GM21619 (cell line): ENCODE data around the gene UNC5A.
"Not testable (repeated sequence)": the region's sequence is repeated elsewhere in the genome, so short reads cannot be mapped to it uniquely, and the experiment has no call there.

Experiments
- ATAC-seq: cut with Tn5 transposase; IDR thresholded peaks from one replicate; pipeline ENCODE4 v1.9.1; 2021; ENCODE audit not compliant: unreplicated experiment

Gene UNC5A

DNA sequence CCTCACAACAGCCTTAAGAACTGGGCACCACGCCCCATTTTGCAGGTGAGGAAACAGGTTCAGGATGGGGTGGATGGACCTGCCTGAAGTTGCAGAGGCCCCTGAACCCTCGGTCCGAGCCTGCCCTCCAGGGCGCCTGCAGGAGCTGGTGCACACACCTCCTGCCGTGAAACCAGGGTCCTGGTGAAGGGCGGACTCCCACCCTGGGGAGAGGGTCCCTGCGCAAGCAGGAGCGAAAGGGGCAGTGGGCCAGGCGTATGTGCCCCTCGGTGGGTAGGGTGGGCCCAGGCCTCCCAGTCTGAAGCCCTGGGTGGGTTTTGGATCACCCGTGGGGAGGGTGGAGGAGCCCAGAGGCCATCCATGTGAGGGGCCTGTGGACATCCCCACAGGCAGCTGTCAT is 50.9 kb downstream of the UNC5A start:
- no peak for ATAC-seq

DNA sequence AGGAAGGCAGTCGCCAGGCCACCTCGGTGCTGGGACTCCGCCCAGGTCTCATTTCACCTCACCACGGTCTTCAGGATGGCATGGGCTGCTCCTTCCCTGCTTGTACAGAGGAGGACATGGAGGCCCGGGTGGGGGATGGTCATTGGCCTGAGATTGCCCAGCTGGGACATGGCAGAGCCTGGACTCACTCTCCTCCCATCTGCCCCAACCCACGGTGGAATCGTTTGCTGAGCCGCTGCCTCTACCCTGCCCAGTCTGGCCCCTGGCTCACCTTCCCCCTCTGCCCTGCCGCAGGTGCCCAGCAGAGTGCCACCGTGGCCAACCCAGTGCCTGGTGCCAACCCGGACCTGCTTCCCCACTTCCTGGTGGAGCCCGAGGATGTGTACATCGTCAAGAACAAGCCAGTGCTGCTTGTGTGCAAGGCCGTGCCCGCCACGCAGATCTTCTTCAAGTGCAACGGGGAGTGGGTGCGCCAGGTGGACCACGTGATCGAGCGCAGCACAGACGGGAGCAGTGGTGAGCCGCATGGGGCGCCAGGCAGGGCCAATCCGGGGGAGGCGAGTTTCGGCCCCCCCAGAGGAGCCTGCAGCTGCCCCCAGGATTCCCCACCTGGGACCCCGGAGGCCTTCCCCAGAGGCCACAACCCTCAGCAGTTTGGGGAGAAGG is 52.1 kb downstream of the UNC5A start:
- no peak for ATAC-seq

DNA sequence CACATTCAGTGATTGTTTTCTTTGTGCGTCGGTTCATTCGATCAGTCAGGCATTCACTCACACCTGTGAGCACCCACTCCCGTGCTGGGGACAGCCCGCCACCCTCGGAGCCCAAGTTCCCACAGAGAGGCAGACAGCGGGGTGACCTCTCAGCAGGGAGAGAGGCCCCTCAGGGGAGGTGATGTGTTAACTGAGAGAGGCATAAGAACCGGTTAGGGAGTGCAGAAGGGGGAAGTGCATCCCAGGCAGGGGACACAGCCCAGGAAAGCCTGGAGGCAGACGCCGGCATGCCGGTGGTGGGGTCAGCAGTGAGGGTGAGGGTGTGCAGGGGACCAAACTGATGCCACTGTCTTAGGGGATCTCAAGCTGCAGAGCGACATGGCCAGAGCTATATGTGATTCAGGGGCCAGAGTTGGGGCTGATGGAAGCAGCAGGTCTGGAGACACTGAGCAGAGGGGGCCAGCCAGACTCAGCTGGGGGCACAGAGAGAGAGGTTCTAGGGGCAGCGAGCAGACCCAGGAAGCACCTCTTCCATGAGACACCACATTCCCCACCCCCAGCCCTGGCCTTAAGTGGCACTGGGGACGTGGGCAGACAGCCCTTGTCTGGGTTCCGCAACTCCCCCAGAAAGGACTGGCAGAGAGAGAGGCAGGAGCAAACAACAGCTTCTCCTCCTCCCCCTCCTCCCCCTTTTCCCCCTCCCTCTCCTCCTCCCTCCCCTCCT is 52.8 kb downstream of the UNC5A start:
- no peak for ATAC-seq

DNA sequence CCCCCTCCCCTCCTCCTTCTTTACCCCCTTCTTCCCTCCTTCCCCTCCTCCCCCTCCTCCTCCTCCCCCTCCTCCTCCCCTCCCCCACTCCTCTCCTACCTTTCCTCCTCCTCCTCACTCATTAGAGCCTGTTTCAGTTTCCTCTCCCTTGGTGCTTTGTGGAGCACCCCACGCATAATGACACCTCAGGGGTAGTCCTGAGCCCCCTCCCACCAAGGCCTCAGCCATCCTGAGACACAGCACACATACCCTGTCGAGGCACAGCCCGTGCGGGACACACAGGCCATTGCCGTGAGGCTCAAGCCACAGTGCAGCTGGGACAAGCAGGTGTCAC is 53.4 kb downstream of the UNC5A start:
- no peak for ATAC-seq

DNA sequence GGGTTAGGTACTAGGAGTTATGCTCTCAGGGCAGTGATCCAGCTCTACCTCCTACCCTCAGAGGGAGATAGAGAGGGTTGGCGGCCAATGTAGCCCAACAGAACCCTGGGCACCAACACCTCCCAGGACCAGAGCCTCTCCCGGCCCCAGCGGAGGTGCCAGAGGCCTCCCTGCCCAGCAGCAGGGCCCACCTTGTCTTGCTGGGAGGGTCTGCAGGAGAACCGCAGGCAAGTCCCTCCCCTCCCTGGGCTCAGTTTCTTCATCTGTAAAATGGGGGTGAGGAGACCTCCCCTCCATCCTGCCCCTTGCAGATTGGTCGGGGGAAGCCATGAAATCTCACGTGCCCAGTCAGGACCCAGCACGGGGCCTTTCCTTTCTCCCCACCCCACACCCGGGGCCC is 54.4 kb downstream of the UNC5A start:
- ATAC-seq, result no peak

DNA sequence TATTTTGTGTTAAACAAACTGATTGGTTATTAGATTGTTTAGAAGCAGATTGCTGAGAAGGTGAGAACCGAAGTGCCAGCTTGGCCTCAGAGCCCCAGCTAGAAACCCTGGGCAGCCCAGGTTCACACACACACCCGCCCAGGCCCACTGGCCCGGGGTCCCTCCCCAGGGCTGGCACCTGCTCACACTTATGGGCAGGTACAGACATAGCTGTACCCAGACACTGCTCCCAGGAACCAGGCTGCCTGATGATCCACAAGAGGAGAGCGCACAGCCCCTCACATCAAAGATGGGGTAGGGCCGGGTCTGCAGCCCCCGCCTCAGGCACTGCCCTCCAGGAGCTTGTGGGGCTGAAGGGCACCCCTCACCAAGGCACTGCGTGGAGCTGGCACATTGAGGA is 55.6 kb downstream of the UNC5A start:
- no peak for ATAC-seq

DNA sequence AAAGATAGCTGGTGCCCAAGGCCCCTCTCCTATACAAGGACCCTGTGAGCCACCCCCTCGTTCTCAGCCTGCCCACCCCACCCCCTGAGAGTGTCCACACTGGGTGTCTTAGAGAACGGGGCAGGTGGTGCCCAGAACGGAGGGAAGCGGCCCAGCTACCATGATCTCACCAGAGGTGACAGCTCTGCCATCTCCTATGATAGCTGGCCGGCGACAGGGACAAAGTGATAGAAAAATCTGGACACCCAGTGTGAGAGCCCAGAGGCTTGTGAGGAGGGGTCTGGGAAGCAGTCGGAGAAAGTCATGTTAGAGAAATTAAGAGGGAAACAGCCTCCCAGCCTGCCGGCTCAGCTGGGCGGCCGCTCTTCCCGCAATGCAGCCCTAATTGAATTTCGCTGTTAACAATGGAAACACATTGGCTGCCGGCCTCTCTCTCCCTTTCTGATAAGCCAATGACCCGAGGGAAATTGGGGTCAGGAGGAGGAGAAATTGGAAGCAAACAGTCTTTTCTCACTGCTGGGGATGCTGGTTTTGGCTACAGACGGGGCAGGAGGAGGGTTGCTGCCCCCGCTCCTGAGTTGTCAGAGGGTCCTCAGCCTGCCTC is 56.5 kb downstream of the UNC5A start:
- ATAC-seq, result no peak

DNA sequence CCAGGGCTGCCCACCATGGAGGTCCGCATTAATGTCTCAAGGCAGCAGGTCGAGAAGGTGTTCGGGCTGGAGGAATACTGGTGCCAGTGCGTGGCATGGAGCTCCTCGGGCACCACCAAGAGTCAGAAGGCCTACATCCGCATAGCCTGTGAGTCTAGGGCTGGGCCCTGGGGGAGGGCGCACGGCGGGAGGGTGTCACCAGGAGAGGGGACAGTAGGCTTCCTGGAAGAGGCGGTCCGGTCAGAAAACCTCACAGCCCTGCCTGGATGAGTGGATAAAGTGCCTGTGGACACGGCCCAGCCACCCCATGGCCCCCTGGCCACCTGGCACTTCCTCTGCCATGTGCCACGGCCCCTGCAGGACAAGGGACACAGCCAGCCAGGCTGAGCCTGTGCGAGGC is 57.8 kb downstream of the UNC5A start:
- no peak for ATAC-seq

DNA sequence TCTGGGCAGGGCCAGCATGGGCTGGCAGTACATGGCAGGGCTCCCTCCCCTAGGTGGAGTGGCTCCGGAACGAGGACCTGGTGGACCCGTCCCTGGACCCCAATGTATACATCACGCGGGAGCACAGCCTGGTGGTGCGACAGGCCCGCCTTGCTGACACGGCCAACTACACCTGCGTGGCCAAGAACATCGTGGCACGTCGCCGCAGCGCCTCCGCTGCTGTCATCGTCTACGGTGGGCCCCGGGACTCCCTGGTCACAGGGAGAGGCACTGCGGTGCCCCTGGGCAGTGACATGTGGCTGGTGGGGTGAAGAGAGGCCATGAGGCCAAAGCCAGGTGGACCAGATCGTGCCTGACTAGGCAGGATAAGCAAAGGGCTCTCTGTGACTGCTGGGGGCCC is 58.4 kb downstream of the UNC5A start:
- ATAC-seq, result no peak

DNA sequence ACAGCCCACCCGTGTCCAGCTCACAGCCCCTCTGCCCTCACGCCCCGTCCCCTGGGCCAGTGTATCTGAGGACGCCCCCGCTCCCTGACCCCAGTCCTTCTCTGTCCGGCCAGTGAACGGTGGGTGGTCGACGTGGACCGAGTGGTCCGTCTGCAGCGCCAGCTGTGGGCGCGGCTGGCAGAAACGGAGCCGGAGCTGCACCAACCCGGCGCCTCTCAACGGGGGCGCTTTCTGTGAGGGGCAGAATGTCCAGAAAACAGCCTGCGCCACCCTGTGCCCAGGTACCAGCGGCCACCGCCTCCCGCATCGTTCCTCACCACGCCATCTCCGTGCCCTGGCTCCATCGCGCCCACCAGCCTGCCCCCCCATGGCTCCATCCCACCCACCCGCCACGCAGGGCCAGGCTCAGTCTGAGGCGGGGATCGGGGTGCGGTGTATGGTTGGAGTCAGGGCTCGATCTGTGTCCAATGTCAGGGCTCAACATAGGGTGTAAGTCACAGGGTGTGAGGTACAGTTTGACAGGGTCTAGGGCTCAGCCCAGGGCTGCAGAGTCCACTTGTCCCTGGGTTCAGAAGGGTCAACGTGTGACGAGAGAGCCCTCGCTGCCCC is 59.2 kb downstream of the UNC5A start:
- ATAC-seq, result no peak

DNA sequence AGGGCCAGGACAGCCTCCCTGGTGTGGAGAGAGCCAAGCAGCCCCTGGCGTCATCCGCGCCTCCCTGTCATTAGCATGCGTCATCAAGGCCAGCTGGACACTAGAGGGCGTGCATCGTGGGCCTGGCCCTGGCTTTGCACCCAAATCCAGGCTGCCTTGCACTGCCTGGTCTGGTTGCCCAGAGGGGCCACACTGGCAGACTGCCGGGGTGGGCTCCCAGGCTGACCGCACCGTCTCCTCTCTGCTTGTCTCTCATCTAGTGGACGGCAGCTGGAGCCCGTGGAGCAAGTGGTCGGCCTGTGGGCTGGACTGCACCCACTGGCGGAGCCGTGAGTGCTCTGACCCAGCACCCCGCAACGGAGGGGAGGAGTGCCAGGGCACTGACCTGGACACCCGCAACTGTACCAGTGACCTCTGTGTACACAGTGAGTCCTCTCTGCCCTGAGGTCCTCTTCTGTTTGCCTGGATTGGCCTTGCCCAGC is 59.8 kb downstream of the UNC5A start:
- ATAC-seq, result no peak

DNA sequence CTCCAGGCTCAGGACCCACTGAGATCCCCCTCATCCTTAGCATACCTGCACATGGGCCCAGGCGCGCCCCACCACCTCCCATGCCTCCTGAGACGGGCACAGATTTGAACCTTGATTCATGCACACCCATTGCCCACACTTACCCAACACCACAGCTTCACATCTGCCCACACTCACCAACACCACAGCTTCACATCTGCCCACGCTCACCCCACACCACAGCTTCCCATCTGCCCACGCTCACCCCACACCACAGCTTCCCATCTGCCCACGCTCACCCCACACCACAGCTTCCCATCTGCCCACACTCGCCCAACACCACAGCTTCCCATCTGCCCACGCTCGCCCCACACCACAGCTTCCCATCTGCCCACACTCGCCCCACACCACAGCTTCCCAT is 60.3 kb downstream of the UNC5A start:
- ATAC-seq, result not testable (repeated sequence)

DNA sequence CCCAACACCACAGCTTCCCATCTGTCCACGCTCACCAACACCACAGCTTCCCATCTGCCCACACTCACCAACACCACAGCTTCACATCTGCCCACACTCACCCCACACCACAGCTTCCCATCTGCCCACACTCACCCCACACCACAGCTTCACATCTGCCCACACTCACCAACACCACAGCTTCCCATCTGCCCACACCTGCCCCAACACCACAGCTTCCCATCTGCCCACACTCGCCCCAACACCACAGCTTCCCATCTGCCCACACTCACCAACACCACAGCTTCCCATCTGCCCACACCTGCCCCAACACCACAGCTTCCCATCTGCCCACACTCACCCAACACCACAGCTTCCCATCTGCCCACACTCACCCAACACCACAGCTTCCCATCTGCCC is 62.2 kb downstream of the UNC5A start:
- ATAC-seq, result not testable (repeated sequence)

DNA sequence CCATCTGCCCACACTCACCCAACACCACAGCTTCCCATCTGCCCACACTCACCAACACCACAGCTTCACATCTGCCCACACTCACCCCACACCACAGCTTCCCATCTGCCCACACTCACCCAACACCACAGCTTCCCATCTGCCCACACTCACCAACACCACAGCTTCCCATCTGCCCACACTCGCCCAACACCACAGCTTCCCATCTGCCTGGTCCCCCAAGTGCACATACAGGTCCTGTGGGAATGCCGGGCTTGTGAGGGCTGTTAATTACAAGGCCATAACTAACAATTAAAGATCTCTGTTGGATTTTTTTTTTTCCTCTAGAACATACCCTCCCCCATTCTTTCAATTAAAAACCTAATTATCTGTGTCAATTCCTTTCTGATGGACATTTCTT is 62.7 kb downstream of the UNC5A start:
- ATAC-seq, result not testable (repeated sequence)

DNA sequence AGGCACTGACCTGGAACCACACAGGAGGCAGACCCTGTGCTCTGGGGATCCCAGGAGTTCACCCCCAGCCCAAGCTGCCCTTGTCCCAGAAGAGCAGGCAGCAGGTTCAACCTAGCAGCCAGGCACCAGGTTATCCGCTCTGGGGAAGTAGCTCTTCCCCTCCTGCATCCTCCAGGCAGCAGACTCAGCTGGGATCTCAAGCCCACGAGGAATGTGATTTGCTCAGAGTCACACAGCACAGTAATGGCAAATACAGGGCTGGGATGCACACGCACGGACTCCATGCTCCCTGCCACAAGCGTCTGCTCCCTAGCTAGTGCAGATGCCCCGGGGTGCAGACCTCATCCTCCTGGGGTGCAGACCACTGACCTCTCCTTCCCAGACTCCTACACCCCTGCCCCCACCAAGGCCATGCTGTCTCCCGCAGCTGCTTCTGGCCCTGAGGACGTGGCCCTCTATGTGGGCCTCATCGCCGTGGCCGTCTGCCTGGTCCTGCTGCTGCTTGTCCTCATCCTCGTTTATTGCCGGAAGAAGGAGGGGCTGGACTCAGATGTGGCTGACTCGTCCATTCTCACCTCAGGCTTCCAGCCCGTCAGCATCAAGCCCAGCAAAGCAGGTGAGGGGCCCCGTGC is 63.3 kb downstream of the UNC5A start:
- ATAC-seq, result no peak

DNA sequence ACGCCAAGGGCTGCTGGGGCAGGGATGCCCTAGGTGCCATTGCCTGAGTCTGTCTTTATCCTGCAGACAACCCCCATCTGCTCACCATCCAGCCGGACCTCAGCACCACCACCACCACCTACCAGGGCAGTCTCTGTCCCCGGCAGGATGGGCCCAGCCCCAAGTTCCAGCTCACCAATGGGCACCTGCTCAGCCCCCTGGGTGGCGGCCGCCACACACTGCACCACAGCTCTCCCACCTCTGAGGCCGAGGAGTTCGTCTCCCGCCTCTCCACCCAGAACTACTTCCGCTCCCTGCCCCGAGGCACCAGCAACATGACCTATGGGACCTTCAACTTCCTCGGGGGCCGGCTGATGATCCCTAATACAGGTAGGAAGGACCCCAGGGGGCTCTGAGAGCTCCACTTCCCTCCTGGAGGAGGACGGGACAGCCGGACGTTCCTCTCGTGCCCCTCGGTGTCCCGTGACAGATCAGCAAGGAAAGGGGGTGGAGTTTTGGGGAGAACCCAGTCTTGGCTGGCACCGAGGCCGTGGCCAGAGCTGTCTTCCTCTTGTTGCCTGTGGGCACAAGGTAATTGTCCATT is 63.9 kb downstream of the UNC5A start:
- no peak for ATAC-seq

DNA sequence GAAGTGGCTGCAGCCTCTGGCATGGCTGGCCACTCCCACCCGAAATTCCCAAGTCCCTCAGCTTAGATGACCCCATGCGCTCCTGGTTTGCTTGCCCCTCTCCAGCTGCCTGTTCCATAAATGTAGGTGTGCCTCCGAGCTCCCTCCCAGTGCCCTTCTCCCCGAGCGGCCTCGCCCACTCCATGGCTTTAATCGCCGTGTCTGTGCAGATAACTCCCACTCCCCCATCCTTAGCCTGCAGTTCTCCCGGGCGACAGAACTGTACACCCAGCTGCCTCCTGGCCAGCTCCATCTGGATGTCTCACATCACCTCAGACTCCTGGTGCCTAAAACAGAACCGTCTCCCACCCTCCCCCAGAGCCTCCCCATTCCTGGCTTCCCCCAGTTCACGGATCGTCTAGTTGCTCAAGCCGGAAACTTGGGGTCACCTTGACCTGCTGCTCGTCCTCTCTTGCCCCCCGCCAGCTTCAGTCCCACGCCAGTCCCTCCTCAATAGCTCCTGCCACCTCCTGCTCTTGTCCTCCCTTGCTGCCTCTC is 64.7 kb downstream of the UNC5A start:
- ATAC-seq, result no peak

DNA sequence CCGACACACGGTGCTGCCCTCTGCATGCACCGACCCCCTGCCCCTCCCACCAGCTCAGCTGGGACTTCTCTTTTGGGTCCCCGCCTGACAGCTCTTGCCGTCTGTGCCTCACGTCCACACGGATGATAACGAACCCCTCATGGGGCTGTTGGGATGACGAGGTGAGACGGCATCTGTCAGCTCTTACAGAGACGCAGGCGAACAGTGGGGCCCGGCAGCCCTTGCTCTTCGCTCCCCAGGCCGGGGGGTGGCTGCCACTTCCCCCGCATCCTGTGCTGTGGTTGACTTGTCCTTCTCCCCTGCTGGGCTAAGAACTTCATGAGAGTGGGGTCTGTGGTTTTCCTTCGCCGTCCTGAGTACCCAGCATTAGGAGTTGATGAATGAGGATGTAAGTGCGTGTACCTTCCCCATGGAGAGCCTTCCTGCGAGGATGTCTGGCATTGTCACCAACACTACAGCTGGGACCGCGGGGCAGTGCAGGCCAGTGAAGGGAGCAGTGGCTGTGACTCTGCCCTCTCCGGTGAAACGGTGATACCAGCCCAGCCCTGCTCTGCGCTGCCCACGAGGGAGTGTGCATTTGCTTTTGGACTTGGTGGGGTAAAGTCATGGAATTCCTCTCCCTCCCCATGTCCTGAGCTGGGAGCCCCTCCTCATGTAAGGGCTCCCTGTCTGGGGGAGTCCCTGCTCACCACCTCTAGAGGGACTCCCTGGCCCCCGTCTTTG is 65.6 kb downstream of the UNC5A start:
- no peak for ATAC-seq

DNA sequence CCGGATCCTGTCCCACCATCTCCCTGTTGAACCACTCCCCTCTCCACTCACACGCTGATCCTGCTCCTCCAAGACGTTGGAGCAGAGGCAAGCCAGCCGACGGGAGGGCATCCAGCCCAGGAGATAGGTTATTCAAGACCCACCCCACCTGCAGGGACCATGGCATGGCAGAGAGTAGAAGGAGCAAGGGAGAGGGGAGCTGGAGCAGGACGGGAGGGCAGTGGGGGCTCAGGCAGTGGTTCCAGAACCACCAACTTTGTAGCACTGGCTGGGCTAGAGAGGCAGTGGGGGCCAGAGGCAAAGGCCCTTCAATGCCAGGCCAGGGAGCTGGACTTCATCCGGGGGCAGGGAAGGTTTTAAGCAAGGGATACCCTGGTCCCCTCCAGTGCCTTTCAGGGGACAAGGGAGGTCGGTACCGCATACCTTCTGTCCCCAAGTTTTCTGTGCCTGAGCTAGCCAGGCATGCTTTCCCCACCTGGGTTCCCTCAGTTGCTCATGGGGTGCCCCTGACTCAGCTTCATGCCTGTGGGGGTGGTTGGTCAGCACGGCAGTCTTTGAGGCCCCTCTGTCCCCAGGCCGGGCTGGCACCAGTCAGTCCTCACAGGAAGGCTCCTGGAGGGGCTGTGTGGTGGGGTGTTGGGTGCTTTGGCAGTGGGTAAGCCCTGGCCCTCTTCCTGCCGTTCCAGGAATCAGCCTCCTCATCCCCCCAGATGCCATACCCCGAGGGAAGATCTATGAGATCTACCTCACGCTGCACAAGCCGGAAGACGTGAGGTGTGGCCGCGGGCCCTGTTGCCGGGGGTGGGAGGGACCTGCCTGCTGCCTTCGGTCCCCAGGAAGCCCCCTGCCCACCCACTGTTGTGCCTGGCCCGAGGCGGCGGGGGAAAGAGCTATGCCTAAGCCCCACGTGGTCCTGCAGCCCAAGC is 66.4 kb downstream of the UNC5A start:
- ATAC-seq, result no peak
